Body of pancreas (tissue), 4 donors: ENCODE results near the gene FAM170B.

Experiments
- POLR2A ChIP-seq, 3 donors: fragments of 450-650 bp; IDR thresholded peaks; one replicate each; pipeline ENCODE4 v1.6.1; 2016; ENCODE audit warnings: antibody characterized with exemption in 3 of 3, mild to moderate bottlenecking in 2 of 3
- TF ChIP-seq, protein P1 (sequence below), 7 experiments: fragments of 450-650 bp in 4 of 7; fragments of 200-600 bp in 3 of 7; sonication (generic) in 3 of 7; IDR thresholded peaks; one replicate each; pipeline ENCODE4 v1.5.1; 2016 to 2019; ENCODE audit warnings: antibody characterized with exemption in 7 of 7

DNA sequence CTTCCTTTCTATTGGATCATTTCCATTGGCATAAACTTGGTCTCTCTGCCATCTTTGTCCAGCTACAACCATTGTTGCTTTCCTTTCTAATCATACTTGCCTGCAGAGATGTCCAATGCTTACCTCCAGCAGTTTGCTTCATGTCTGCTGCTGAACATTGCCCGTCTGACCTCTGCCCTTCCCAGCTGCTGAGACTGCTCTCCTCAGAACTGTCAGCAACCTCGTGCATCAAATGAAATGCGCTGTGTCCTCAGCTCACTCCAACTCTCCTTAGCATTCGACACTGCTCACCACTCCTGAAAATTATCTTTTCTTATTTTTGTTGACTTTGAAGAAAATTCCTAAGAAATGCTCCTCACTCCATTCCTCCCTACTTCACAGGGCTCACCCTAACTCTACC lies 5.0 kb downstream of the FAM170B start:
- TF ChIP-seq, protein P1, sequence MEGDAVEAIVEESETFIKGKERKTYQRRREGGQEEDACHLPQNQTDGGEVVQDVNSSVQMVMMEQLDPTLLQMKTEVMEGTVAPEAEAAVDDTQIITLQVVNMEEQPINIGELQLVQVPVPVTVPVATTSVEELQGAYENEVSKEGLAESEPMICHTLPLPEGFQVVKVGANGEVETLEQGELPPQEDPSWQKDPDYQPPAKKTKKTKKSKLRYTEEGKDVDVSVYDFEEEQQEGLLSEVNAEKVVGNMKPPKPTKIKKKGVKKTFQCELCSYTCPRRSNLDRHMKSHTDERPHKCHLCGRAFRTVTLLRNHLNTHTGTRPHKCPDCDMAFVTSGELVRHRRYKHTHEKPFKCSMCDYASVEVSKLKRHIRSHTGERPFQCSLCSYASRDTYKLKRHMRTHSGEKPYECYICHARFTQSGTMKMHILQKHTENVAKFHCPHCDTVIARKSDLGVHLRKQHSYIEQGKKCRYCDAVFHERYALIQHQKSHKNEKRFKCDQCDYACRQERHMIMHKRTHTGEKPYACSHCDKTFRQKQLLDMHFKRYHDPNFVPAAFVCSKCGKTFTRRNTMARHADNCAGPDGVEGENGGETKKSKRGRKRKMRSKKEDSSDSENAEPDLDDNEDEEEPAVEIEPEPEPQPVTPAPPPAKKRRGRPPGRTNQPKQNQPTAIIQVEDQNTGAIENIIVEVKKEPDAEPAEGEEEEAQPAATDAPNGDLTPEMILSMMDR (IDR thresholded peaks at IDR 0.05) = no peak
- no peak for TF ChIP-seq POLR2A (IDR thresholded peaks at IDR 0.05)
